ENCODE measurements around the gene PARP9.

GRCh38 chr3:122515020-122515468 lies 49.1 kb downstream of the PARP9 start:
- TF ChIP-seq EZH2 (optimal IDR thresholded peaks at IDR 0.05; ENCODE audit: low read depth, low read length): no peak
- no peak for TF ChIP-seq CTCF (IDR thresholded peaks at IDR 0.05; ENCODE audit: low read length)

Data from MM.1S (cell line).